Stimulated activated CD8-positive, alpha-beta memory T cell treated with anti-CD3 and anti-CD28 coated beads, Interleukin-7, amount 100 ng/mL, for 24 hours (primary cell): ENCODE results near the gene RASAL2.
"Not testable (repeated sequence)": the region's sequence is repeated elsewhere in the genome, so short reads cannot be mapped to it uniquely, and the experiment has no call there.

Experiments
- DNase-seq: peaks from one replicate; pipeline ENCODE4 v3.0.0-alpha.2; 2020; ENCODE audit warnings: low read depth

Gene RASAL2

DNA sequence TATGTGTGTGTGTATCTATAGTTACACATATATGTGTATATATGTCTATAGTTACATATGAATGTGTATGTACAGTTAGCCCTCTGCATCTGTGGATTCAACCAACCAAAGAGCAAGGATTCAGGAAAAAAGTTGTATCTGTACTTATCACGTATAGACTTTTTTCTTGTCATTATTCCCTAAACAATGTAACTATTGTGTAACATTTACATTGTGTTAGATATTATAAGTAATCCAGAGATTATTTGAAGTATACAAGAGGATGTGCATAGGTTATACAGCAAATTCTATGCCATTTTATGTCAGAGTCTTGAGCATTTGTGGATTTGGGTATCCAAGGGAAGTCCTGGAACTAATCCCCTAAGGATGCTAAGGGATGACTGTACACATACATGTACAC lies 71.3 kb downstream of the RASAL2 start:
- no peak for DNase-seq

DNA sequence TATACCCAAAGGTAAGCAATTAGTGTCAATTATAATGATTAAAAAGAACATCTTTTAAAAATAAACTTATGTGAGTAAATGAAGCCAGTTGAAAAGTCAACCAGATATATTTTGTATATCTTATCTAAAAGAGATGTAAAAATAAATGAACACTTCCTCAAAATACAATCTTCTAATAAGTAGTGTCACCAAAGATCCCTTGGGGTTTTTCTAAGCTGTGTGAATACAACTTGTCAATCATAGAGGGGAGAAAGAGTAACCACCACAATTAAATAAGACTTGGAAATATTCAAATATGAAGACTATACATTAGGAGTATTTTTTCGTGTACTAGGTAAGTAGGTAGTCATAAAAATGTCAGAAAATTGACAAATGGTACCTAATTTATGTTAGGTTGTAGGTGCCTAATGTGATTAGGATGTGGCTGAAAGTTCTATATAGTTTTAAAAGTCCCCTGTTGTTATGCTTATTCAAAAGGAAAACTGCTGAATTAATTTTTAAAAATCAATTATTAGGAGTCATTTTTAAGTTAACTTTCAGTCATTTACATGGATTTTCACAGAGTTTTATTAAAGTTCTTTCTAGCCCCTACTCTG lies 72.6 kb downstream of the RASAL2 start:
- DNase-seq: no peak

DNA sequence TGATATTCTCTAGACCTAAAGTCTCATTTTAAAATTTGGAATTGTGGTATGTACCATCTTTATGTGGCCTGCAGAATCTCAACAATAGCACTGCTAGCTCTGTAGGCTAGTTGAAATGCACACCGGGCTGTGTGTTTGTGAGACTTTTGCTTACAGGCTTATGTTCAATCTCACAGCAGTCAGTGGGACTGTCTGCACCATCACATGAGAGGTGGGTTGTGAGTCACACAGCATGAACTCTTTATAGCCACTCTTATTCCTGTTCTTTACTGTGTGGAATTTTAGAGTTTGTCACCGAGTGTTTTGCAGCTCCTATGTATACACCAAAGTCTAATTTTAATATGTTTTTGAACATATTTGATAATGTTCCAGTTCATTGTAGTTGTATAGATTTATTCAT lies 74.6 kb downstream of the RASAL2 start:
- no peak for DNase-seq

DNA sequence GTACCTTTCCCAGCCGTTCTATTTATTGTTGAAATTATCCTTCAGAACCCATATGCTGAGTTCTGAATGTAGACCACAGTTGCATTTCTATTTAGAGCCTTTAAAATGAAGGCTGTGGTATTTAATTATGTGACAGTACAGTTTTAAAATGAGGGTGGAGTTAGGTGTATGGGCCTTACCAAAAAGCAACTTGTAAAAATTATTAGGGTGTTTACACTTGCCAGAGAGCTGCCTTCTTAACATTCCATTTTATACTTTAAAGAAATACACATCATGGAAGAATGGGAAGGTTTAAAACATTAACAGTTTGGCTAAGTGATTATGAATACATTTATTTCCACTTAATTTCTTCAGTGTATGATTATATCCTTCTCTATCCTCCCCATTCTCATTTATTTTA lies 75.7 kb downstream of the RASAL2 start:
- DNase-seq: no peak

DNA sequence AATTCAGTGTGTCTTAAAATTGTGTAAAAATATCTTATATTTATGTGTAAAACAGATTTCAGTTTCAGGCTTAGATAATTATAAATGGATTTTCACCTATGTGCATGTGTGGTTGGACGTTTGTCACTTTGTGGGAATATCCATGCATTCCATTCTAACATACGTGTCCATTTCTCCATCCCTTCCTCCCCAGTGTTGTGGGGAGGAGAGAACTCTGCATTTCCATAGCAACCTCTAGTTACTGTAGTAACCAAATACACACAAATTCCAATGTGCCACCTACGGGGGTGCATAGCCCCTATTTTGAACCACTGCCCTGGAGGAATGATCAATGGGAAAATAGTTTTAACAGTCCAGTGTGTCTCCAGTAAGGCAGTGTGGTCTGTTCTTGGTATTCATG lies 79.0 kb downstream of the RASAL2 start:
- no peak for DNase-seq

DNA sequence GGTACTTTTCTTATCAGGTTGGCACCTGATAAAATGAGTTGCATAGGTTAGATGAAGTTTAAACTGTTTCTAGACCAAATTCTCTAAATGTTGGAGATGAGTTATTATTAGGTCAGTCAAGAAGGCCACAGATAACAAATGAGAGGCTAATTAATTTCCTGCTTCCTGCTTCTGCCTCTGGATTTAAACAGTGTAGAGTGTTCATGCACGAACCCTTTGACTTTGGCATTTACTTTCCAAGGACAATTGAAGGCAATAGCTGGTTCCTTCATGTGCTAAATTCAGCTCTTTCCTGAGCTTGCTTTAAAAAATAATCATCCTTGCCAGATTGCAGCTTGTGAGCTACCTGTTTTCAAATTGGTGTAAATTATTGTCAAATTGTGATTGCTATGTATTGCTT lies 80.6 kb downstream of the RASAL2 start:
- DNase-seq: no peak

DNA sequence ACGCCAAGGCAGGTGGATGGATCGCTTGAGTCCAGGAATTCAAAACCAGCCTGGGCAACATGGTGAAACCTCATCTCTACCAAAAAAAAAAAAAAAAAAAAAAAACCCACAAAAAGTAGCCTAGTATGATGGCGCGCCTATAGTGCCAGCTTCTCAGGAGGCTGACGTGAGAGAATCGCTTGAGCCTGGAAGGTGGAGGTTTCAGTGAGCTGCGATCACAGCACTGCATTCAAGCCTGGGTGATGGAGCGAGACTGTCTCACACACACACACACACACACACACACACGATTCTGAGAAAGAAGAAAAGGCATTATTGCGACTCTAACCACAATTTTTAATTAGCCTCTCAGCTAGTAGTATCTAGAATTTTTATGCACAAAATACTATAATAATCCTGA lies 86.5 kb downstream of the RASAL2 start:
- DNase-seq: no peak

DNA sequence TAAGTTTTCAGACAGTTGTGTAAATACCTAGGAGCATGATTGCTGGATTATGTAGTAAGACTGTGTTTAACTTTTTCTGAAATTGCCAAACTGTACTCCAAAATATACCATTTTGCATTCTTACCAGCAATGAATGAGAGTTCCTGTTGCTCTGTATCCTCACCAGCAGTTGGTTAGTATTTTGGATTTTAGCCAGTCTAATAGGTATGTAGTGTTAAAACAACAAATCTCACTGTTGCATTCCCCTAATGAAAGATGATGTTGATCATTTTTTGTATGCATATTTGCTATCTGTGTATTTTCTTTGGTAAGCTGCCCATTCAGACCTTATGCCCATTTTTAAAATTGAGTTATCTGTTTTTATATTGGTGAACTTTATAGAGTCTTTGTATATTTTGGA lies 89.9 kb downstream of the RASAL2 start:
- no peak for DNase-seq

DNA sequence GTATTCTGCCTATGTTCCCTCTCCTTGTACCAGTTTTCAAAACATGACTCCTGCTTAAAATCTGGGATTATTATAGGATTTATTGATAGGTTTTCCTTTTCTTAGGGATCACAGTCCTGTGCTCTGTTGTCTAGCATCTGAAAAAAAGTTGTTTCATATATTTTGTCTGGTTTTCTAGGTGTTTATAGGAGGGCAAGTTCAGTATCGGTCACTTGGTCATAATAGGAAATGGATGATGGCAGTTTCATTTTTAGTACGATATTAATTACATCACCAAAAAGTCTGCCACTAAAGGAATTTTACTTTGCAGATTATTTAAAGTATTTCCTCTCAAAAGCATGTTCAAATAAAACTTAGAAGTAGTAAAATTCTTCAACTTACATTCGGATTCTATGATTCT lies 94.4 kb downstream of the RASAL2 start:
- DNase-seq: no peak

DNA sequence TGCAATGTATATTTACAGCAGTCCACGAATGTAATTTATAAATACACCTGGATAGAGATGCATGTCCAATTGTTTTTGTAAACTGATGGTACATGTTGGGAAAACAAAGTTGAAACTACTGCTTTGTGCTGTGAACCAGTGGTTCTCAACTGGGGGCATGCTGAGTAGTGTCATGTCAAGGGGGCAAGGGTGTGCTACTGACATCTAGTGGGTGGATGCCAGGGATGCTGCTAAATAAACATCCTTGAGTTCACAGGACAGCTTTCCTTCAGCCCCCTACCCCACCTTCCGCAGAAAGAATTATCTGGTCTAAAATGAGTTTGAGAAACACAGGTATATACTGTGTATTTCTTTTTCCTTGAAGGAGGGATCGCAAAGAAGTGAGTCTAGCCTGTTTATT lies 95.9 kb downstream of the RASAL2 start:
- DNase-seq: no peak

DNA sequence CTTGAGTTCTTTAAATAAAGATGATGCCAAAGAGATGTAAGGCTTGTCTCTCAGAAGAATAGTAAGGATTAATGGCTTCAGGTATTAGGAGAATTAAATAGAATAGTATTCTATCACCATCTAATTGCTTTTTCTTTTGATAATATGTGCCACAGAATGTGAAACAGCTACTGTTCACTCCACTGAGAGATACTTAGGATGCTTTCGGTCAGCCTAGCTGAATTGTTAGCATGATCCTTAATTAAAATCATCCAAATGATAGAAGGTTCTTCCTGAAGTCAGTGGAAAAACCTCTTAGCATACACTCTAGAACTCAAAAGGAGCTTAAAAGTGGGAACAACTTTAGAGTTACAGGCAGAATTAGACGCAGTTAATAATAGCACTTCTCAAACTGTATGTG lies 97.0 kb downstream of the RASAL2 start:
- no peak for DNase-seq

DNA sequence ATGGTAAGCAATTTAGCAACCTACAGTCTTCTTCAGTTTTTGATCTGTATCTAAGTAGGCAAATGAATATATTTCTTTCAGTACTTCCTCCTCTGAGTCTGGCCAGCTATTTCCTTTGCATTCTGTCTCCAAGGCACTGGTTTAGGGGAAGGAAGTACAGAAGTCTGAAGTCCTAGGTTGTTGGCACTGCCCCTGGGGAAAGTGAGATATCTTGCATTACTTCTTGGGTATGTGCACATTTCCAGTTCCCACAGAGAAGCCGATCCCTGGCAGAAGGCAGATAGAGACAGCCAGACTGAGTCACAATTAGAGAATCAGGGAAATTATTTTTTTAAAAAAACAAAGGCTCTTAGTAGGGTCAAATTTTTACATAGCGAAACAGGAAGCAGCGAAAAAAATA lies 98.8 kb downstream of the RASAL2 start:
- DNase-seq: no peak

DNA sequence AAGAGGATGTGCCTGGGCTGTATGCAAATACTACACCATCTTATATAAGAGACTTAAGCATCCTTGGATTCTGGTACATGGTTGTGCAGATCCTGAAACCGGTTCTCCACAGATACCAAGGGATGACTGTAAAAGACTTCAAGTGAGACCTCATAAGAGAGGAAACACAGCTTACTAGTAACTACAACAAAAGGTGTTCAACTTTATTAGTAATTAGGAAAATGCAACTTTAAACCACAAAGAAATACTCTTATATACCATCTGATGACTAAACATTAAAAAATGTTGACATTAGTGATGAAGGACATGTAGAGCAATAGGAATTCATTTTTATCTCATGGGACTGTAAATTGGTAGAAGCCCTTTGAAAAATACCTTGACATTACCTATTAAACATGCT lies 102.7 kb downstream of the RASAL2 start:
- DNase-seq: no peak

DNA sequence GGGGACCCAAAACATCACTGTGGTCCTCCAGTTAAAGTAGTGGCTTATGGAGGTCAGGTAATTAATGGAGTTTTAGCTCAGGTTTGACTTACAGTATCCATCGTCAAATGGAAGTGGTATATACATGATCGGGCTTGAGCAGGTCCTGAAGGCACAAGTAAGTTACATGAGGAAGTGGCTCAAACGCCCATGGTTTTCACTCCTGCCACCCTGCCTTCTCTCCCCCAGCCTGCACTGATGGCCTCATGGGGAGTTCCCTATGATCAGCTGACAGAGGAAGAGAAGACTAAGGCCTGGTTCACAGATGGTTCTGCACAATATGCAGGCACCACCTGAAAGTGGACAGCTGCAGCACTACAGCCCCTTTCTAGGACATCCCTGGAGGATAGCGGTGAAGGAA lies 108.2 kb downstream of the RASAL2 start:
- not testable (repeated sequence) for DNase-seq

DNA sequence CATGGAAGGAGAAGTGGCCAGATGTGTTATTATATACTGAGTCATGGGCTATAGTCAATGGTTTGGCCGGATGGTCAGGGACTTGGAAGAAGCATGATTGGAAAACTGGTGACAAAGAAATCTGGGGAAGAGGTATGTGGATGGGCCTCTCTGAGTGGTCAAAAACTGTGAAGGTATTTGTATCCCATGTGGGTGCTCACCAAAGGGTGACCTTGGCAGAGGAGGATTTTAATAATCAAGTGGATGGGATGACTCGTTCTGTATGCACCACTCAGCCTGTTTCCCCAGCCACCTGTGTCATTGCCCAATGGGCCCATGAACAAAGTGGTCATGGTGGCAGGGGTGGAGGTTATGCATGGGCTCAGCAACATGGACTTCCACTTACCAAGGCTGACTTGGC lies 108.6 kb downstream of the RASAL2 start:
- not testable (repeated sequence) for DNase-seq

DNA sequence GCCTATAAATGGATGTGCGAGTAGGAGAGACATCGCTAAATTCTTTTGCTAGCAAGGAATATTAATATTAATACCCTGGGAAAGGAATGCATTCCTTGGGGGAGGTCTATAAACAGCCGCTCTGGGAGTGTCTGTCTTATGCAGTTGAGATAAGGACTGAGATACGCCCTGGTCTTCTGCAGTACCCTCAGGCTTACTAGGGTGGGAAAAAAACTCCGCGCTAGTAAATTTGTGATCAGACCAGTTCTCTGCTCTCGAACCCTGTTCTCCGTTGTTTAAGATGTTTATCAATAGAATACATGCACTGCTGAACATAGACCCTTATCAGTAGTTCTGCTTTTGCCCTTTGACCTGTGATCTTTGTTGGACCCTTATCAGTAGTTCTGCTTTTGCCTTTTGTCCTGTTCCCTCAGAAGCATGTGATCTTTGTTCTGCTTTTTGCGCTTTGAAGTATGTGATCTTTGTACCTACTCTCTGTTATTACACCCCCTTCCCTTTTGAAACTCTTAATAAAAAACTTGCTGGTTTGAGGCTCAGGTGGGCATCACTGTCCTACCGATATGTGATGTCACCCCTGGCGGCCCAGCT lies 114.5 kb downstream of the RASAL2 start:
- not testable (repeated sequence) for DNase-seq

DNA sequence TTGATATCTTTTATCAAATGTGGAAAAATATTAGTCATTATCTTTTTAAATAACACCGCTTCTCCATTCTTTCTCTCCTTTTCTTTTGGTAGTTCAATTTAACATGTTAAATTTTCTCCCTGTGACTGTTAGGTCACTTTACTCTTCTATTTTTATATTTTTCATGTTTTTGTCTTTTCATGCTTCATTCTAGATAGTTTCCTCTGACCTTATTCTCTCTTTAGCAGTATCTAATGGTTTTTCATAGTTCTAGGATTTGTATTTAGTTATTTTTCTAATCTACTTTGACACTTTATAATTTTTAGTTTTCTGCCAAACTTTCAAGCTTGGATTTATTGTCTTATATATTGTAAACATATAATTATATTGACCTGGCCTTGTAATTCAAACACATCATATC lies 116.0 kb downstream of the RASAL2 start:
- no peak for DNase-seq

DNA sequence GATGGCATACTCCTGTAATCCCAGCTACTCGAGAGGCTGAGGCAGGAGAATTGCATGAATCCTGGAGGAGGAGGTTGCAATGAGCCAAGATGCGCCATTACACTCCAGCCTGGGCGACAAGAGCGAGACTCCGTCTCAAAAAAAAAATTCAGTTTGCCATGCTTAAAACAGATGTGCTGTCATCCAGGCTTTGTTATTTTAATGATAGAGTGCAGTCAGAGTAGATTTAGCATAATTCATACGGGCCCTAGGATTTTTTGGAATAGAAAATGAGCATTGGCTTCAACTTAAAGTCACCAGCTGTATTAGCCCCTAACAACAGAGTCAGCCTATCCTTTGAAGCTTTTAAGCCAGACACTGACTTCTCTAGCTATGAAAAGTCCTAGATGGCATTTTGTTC lies 124.6 kb downstream of the RASAL2 start:
- no peak for DNase-seq

DNA sequence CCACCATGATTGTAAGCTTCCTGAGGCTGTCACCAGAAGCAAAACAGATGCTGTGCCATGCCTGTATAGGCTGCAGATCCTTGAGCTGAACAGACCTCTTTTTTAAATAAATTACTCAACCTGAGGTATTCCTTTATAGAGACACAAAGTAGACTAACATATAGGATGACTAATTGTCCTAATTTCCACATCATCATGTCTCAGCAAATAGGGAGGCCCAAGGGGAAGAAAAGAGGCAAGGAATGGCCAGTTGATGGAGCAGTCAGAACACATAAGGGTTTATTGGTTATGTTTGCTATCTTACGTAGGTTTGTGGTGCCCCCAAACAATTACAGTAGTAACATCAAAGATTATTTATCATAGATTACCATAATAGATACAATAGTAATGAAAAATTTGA lies 126.2 kb downstream of the RASAL2 start:
- no peak for DNase-seq

DNA sequence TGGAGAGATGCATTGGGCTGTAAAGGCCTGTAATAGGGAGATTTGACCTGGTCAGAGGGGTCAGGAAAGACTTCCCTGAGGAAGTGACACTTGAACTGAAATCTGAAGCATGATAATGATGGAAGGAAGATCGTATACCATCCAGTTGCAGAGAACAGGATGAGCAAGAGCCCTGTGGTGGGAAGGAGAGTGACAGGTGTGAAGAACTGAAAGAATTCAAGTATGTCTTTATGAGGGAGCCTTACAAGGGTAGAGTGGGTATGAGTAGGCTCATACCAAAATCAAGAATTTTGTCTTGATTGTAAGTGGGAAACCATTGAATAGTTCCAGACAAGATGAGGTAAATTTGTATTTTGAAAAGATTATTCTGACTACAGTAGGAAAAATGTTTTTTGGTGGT lies 129.4 kb downstream of the RASAL2 start:
- no peak for DNase-seq

DNA sequence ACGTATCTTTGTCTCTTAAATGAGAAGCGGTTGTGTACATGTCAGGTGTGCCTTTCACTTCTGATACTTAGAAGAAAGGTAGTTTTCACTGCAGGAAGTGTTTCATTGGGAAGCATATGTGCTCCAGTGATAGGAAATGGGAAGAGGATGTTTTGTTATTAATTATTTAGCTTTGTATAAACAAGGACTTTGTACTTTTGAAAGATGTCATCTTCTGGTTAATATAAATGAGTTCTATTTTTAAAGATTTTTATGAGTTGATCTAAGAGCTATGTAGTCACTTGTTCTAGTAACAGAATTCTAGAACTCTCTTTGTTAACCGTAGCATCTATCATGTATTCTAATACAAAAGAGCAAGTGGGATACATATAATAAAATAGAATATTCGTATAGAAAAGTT lies 130.5 kb downstream of the RASAL2 start:
- DNase-seq: no peak

DNA sequence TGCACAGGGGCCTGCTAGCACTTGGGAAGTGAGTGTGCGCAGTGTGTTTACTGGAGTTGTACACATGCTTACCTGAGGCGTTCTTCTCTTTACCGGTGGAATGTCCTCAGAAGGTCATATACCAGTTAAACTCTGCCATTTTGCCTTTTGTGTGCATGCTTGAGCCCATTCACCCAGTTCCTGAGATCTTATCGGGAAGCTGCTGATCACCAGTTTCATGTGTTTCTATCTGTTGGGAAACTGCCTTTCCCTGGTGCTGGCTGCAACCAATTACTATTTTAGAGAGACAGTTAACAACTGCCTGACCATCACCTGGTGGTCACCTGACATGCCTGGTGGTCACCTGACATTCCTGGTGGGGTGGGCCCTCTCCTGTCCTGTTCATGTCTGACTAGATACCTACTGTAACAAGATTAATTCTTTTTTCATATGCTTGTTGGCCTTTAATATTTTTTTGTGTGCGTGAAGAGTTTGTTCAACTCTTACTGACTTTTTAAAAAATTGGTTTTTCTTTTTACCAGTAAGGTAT lies 137.0 kb downstream of the RASAL2 start:
- no peak for DNase-seq

DNA sequence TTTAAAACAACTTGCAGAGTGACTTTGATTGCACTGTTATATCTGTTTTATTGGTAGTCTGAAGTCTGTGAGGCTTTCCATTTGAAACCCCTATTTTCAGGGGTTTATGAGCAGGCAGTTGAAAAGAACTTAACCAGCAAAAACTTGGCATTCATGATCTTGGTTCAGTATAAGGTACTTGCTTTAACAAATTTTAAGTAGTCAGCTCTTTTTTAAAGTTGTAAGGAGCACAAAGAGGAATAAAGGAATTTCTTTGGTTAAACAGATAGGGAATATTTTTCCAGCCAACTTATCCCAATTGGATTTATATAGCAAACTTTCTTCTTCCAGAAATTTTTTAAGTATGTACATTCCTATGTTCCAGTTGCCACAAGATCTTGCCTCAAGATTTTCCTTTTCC lies 138.2 kb downstream of the RASAL2 start:
- no peak for DNase-seq

DNA sequence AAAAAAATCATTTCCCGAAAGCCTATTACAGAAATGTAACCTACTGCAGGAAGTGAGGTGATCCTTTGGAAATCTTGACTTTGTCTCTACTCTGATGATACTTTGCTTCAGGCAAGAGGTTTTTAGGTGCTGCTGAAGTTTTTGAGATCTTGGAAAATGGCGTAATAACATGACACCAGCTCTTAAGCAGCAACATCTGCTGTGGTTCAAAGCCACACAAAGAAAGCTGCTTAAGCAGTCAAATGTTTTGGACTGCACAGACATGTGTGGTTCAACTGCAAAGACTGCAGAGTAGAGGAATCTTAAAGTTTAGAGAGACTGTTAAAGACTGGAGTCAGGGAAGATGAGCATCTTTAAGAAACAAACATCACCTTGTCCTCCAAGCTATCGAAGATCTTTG lies 139.0 kb downstream of the RASAL2 start:
- DNase-seq: no peak
